WTC11 (cell line): ENCODE data around the gene PPM1D. TPM values are rescaled to one million over a fixed set of nuclear protein-coding genes. Genes with fewer than 3 reads are reported as not detected.

Experiments used
- ATAC-seq: fragments of 200-7000 bp; cut with Tn5 transposase; 2 replicates; pipeline ENCODE4 v1.10.0; 2021; ENCODE audit warnings: mild to moderate bottlenecking, moderate library complexity
- CTCF ChIA-PET: fragments of 300-600 bp; sonication (Branson Sonifier 250); formaldehyde crosslinking; loops from one replicate; lab custom pipeline; 2021; ENCODE audit warnings: antibody characterized with exemption; lab: Charles Lee
- POLR2A ChIA-PET: fragments of 350-600 bp; sonication (Branson Sonifier 250); formaldehyde crosslinking; loops from one replicate; lab custom pipeline; 2021; ENCODE audit warnings: antibody characterized with exemption; lab: Charles Lee
- DNase-seq: peaks from one replicate; pipeline ENCODE4 v3.0.0; 2021; ENCODE audit warnings: low spot score
- H3K27ac Mint-ChIP-seq: 2 replicates; pipeline ENCODE4 v1.8.0; 2021; ENCODE audit warnings: mixed read lengths
- H3K27me3 Mint-ChIP-seq: 2 replicates; pipeline ENCODE4 v1.8.0; 2021; ENCODE audit warnings: low read depth, mild to moderate bottlenecking, moderate library complexity, mixed read lengths
- H3K36me3 Mint-ChIP-seq: 2 replicates; pipeline ENCODE4 v1.8.0; 2021; ENCODE audit warnings: mixed read lengths
- H3K4me1 Mint-ChIP-seq: 2 replicates; pipeline ENCODE4 v1.8.0; 2022; ENCODE audit warnings: mixed read lengths
- H3K4me3 Mint-ChIP-seq: 2 replicates; pipeline ENCODE4 v1.8.0; 2021; ENCODE audit warnings: mild to moderate bottlenecking, moderate library complexity, mixed read lengths
- H3K9me3 Mint-ChIP-seq: 2 replicates; pipeline ENCODE4 v1.8.0; 2021; ENCODE audit warnings: mixed read lengths
- CREM ChIP-seq: sonication (generic); formaldehyde crosslinking; IDR thresholded peaks from 2 replicates; pipeline ENCODE4 v1.8.1; 2022; ENCODE audit warnings: mild to moderate bottlenecking, missing genetic modification reagents, moderate library complexity
- GTF2I ChIP-seq: fragments of 250-450 bp; sonication (Bioruptor Pico); conservative IDR thresholded peaks from 2 replicates; pipeline ENCODE4 v1.4.0; 2021; ENCODE audit warnings: mild to moderate bottlenecking
- JAZF1 ChIP-seq: fragments of 250-450 bp; sonication (Bioruptor Pico); IDR thresholded peaks from 2 replicates; pipeline ENCODE4 v1.9.0; 2021; ENCODE audit warnings: moderate library complexity, mild to moderate bottlenecking, inconsistent platforms
- JUN ChIP-seq: sonication (generic); formaldehyde crosslinking; IDR thresholded peaks from 2 replicates; pipeline ENCODE4 v1.8.0; 2023; ENCODE audit warnings: mild to moderate bottlenecking, missing genetic modification reagents
- KAT7 ChIP-seq: sonication (generic); formaldehyde crosslinking; IDR thresholded peaks from 2 replicates; pipeline ENCODE4 v1.8.1; 2023; ENCODE audit warnings: missing genetic modification reagents, mild to moderate bottlenecking, borderline replicate concordance
- NR2C2 ChIP-seq: sonication (generic); formaldehyde crosslinking; IDR thresholded peaks from 2 replicates; pipeline ENCODE4 v1.8.0; 2022; ENCODE audit warnings: mild to moderate bottlenecking, missing genetic modification reagents
- TEAD1 ChIP-seq: sonication (generic); formaldehyde crosslinking; IDR thresholded peaks from 2 replicates; pipeline ENCODE4 v1.8.0; 2022; ENCODE audit warnings: mild to moderate bottlenecking, missing genetic modification reagents
- ZNF121 ChIP-seq: sonication (generic); formaldehyde crosslinking; IDR thresholded peaks from 2 replicates; pipeline ENCODE4 v1.8.0; 2023; ENCODE audit warnings: missing genetic modification reagents
- ZNF263 ChIP-seq: sonication (generic); formaldehyde crosslinking; IDR thresholded peaks from 2 replicates; pipeline ENCODE4 v1.8.1; 2022; ENCODE audit warnings: low read depth, mild to moderate bottlenecking, moderate library complexity, missing genetic modification reagents
- ZNF317 ChIP-seq: sonication (generic); formaldehyde crosslinking; IDR thresholded peaks from 2 replicates; pipeline ENCODE4 v1.8.1; 2023; ENCODE audit warnings: low read depth, mild to moderate bottlenecking, moderate library complexity, missing genetic modification reagents, borderline replicate concordance
- ZNF416 ChIP-seq: fragments of 250-450 bp; sonication (Bioruptor Pico); IDR thresholded peaks from 2 replicates; pipeline ENCODE4 v1.9.0; 2021; ENCODE audit warnings: mild to moderate bottlenecking, inconsistent platforms
- total RNA-seq: library from RNA; stranded (reverse); gene quantifications from 3 replicates; pipeline ENCODE4 v1.2.3, GENCODE V29; 2021
- TF ChIP-seq, protein P1 (sequence below): sonication (generic); formaldehyde crosslinking; IDR thresholded peaks from 2 replicates; pipeline ENCODE4 v1.8.0; 2022; ENCODE audit warnings: mild to moderate bottlenecking, missing genetic modification reagents
- TF ChIP-seq, protein P2 (sequence below): sonication (generic); formaldehyde crosslinking; IDR thresholded peaks from 2 replicates; pipeline ENCODE4 v1.8.0; 2023; ENCODE audit warnings: missing genetic modification reagents, mild to moderate bottlenecking, borderline replicate concordance
- TF ChIP-seq, protein P3 (sequence below): fragments of 250-450 bp; sonication (Bioruptor Pico); conservative IDR thresholded peaks from 2 replicates; pipeline ENCODE4 v1.9.0; 2021; ENCODE audit warnings: mild to moderate bottlenecking
- TF ChIP-seq, protein P4 (sequence below): fragments of 250-450 bp; sonication (Bioruptor Pico); IDR thresholded peaks from 2 replicates; pipeline ENCODE4 v1.9.0; 2021; ENCODE audit warnings: mild to moderate bottlenecking
- TF ChIP-seq, protein P5 (sequence below): fragments of 200-600 bp; IDR thresholded peaks from 2 replicates; pipeline ENCODE4 v1.8.0; 2022; ENCODE audit warnings: antibody characterized with exemption
- TF ChIP-seq, protein P6 (sequence below): sonication (generic); formaldehyde crosslinking; IDR thresholded peaks from 2 replicates; pipeline ENCODE4 v1.8.1; 2023; ENCODE audit warnings: mild to moderate bottlenecking, missing genetic modification reagents, borderline replicate concordance
- TF ChIP-seq, protein P7 (sequence below): fragments of 250-450 bp; sonication (Bioruptor Pico); IDR thresholded peaks from 2 replicates; pipeline ENCODE4 v1.9.0; 2021; ENCODE audit warnings: mild to moderate bottlenecking, borderline replicate concordance

PPM1D gene
- total RNA-seq, 1 experiment from 2014 or later = 20.4 TPM

DNA sequence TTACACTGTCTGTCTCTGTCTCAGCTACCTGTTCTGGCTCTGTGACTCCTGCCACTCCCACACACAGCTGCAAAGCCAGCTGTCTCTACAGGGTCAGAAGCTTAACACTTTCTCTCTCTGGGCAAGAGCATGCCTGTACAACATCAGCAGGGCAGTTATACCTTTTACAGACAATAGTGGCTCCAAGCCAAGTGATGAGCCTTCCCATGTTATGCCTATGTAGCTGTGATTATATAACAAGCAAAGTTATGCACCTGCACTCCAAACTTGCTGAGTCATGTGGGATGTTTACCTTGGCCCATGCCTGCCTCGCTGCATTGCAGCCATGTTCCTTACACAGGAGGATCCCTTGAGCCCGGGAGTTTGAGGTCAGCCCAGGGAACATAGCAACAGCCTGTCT is 42.2 kb upstream of the PPM1D start (continued):
- TF ChIP-seq JAZF1 (CRISPR knock-in tag) = no peak
- TF ChIP-seq ZNF416 (CRISPR knock-in tag) = no peak
- no peak for TF ChIP-seq CREM

DNA sequence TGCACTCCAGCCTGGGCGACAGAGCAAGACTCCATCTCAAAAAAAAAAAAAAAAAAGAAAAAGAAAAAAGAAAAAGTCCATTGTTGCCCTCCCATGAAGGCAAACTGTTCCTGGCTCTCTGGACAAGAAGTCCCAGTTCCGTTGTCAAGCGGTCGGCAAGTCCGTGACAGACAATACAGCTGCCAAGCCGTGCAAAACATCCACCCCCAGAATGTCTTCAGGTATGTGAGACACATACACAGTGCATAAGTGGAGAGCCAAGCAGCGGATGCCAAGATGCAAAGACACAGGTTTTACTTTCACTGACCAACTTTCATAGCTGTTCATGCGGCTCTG is 40.4 kb upstream of the PPM1D start:
- H3K27ac Mint-ChIP-seq = no peak overlapping the region
- H3K9me3 Mint-ChIP-seq = peaks cover 36% of the 10 kb centered on the region
- no peaks in the 10 kb centered on the region for H3K4me1 Mint-ChIP-seq
- POLR2A ChIA-PET = interaction anchor here (0.7 kb wide), 1 partner anchor 71 kb away, joined by 3 read pairs; no protein-coding TSS in a partner anchor
- peaks cover 2% of the 10 kb centered on the region; the same call in 1 of the 2 replicates for H3K27me3 Mint-ChIP-seq
- peaks cover 21% of the 10 kb centered on the region for H3K36me3 Mint-ChIP-seq
- ATAC-seq (no peak), DNase-seq (no peak)
- CTCF ChIA-PET = no interaction called here
- H3K4me3 Mint-ChIP-seq = no peak overlapping the region
- TF ChIP-seq, protein P1, sequence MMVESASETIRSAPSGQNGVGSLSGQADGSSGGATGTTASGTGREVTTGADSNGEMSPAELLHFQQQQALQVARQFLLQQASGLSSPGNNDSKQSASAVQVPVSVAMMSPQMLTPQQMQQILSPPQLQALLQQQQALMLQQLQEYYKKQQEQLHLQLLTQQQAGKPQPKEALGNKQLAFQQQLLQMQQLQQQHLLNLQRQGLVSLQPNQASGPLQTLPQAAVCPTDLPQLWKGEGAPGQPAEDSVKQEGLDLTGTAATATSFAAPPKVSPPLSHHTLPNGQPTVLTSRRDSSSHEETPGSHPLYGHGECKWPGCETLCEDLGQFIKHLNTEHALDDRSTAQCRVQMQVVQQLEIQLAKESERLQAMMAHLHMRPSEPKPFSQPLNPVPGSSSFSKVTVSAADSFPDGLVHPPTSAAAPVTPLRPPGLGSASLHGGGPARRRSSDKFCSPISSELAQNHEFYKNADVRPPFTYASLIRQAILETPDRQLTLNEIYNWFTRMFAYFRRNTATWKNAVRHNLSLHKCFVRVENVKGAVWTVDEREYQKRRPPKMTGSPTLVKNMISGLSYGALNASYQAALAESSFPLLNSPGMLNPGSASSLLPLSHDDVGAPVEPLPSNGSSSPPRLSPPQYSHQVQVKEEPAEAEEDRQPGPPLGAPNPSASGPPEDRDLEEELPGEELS (CRISPR knock-in tag) = no peak
- TF ChIP-seq, protein P2, sequence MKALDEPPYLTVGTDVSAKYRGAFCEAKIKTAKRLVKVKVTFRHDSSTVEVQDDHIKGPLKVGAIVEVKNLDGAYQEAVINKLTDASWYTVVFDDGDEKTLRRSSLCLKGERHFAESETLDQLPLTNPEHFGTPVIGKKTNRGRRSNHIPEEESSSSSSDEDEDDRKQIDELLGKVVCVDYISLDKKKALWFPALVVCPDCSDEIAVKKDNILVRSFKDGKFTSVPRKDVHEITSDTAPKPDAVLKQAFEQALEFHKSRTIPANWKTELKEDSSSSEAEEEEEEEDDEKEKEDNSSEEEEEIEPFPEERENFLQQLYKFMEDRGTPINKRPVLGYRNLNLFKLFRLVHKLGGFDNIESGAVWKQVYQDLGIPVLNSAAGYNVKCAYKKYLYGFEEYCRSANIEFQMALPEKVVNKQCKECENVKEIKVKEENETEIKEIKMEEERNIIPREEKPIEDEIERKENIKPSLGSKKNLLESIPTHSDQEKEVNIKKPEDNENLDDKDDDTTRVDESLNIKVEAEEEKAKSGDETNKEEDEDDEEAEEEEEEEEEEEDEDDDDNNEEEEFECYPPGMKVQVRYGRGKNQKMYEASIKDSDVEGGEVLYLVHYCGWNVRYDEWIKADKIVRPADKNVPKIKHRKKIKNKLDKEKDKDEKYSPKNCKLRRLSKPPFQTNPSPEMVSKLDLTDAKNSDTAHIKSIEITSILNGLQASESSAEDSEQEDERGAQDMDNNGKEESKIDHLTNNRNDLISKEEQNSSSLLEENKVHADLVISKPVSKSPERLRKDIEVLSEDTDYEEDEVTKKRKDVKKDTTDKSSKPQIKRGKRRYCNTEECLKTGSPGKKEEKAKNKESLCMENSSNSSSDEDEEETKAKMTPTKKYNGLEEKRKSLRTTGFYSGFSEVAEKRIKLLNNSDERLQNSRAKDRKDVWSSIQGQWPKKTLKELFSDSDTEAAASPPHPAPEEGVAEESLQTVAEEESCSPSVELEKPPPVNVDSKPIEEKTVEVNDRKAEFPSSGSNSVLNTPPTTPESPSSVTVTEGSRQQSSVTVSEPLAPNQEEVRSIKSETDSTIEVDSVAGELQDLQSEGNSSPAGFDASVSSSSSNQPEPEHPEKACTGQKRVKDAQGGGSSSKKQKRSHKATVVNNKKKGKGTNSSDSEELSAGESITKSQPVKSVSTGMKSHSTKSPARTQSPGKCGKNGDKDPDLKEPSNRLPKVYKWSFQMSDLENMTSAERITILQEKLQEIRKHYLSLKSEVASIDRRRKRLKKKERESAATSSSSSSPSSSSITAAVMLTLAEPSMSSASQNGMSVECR (CRISPR knock-in tag) = no peak
- TF ChIP-seq, protein P3, sequence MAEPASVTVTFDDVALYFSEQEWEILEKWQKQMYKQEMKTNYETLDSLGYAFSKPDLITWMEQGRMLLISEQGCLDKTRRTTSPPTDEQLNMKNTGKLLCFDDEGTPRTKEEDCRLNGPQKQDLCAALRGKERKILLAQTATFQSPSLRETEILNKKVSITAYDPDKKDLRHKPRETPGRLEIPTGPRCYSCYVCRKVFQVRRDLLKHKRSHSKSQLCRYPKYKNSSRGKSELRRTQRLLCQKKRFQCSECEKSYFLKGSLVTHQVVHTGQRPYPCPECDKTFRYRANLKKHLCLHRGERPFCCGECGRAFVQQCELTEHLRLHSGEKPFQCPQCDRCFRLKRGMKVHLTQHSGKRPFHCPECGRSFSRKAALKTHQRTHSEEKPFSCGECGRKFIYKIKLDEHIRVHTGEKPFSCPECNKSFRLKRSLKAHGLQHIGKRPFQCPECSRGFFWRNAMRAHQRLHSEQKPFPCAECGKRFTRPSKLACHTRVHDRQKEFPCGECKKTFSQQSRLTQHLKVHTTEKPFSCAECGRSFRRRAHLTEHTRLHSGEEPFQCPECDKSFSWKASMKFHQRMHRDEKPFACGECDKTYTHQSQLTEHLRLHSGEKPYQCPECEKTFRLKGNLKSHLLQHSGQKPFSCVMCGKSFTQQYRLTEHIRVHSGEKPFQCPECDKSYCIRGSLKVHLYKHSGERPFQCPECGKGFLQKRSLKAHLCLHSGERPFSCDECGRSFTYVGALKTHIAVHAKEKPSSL (CRISPR knock-in tag) = no peak
- TF ChIP-seq GTF2I (no peak), JUN (no peak), ZNF121 (CRISPR knock-in tag) (no peak), NR2C2 (no peak), KAT7 (CRISPR knock-in tag) (no peak), ZNF263 (CRISPR knock-in tag) (no peak), TEAD1 (no peak), ZNF317 (no peak)
- TF ChIP-seq, protein P4, sequence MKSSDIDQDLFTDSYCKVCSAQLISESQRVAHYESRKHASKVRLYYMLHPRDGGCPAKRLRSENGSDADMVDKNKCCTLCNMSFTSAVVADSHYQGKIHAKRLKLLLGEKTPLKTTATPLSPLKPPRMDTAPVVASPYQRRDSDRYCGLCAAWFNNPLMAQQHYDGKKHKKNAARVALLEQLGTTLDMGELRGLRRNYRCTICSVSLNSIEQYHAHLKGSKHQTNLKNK (CRISPR knock-in tag) = no peak
- TF ChIP-seq, protein P5, sequence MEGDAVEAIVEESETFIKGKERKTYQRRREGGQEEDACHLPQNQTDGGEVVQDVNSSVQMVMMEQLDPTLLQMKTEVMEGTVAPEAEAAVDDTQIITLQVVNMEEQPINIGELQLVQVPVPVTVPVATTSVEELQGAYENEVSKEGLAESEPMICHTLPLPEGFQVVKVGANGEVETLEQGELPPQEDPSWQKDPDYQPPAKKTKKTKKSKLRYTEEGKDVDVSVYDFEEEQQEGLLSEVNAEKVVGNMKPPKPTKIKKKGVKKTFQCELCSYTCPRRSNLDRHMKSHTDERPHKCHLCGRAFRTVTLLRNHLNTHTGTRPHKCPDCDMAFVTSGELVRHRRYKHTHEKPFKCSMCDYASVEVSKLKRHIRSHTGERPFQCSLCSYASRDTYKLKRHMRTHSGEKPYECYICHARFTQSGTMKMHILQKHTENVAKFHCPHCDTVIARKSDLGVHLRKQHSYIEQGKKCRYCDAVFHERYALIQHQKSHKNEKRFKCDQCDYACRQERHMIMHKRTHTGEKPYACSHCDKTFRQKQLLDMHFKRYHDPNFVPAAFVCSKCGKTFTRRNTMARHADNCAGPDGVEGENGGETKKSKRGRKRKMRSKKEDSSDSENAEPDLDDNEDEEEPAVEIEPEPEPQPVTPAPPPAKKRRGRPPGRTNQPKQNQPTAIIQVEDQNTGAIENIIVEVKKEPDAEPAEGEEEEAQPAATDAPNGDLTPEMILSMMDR = no peak
- TF ChIP-seq, protein P6, sequence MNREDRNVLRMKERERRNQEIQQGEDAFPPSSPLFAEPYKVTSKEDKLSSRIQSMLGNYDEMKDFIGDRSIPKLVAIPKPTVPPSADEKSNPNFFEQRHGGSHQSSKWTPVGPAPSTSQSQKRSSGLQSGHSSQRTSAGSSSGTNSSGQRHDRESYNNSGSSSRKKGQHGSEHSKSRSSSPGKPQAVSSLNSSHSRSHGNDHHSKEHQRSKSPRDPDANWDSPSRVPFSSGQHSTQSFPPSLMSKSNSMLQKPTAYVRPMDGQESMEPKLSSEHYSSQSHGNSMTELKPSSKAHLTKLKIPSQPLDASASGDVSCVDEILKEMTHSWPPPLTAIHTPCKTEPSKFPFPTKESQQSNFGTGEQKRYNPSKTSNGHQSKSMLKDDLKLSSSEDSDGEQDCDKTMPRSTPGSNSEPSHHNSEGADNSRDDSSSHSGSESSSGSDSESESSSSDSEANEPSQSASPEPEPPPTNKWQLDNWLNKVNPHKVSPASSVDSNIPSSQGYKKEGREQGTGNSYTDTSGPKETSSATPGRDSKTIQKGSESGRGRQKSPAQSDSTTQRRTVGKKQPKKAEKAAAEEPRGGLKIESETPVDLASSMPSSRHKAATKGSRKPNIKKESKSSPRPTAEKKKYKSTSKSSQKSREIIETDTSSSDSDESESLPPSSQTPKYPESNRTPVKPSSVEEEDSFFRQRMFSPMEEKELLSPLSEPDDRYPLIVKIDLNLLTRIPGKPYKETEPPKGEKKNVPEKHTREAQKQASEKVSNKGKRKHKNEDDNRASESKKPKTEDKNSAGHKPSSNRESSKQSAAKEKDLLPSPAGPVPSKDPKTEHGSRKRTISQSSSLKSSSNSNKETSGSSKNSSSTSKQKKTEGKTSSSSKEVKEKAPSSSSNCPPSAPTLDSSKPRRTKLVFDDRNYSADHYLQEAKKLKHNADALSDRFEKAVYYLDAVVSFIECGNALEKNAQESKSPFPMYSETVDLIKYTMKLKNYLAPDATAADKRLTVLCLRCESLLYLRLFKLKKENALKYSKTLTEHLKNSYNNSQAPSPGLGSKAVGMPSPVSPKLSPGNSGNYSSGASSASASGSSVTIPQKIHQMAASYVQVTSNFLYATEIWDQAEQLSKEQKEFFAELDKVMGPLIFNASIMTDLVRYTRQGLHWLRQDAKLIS = no peak
- TF ChIP-seq, protein P7, sequence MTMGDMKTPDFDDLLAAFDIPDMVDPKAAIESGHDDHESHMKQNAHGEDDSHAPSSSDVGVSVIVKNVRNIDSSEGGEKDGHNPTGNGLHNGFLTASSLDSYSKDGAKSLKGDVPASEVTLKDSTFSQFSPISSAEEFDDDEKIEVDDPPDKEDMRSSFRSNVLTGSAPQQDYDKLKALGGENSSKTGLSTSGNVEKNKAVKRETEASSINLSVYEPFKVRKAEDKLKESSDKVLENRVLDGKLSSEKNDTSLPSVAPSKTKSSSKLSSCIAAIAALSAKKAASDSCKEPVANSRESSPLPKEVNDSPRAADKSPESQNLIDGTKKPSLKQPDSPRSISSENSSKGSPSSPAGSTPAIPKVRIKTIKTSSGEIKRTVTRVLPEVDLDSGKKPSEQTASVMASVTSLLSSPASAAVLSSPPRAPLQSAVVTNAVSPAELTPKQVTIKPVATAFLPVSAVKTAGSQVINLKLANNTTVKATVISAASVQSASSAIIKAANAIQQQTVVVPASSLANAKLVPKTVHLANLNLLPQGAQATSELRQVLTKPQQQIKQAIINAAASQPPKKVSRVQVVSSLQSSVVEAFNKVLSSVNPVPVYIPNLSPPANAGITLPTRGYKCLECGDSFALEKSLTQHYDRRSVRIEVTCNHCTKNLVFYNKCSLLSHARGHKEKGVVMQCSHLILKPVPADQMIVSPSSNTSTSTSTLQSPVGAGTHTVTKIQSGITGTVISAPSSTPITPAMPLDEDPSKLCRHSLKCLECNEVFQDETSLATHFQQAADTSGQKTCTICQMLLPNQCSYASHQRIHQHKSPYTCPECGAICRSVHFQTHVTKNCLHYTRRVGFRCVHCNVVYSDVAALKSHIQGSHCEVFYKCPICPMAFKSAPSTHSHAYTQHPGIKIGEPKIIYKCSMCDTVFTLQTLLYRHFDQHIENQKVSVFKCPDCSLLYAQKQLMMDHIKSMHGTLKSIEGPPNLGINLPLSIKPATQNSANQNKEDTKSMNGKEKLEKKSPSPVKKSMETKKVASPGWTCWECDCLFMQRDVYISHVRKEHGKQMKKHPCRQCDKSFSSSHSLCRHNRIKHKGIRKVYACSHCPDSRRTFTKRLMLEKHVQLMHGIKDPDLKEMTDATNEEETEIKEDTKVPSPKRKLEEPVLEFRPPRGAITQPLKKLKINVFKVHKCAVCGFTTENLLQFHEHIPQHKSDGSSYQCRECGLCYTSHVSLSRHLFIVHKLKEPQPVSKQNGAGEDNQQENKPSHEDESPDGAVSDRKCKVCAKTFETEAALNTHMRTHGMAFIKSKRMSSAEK (CRISPR knock-in tag) = no peak
